DND-41 (cell line): Measurements from ENCODE around the gene VTI1A.

ENCODE experiments used
- ATAC-seq: fragments of 200-7000 bp; cut with Tn5 transposase; 3 replicates; pipeline ENCODE4 v1.9.1; 2021; ENCODE audit warnings: low read depth; ENCODE audit not compliant: insufficient read depth
- DNase-seq: peaks from one replicate; pipeline ENCODE4 v3.0.0-alpha.2; 2020
- H2AFZ ChIP-seq: 2 replicates; pipeline ENCODE4 v1.6.0; 2012; ENCODE audit warnings: low read depth, low read length
- H3K27ac ChIP-seq: 2 replicates; pipeline ENCODE4 v1.5.1; 2012; ENCODE audit warnings: low read length, inconsistent platforms
- H3K27me3 ChIP-seq: fragments of 200-600 bp; sonication (generic); 2 replicates; pipeline ENCODE4 v1.6.0; 2012; ENCODE audit warnings: low read length, mild to moderate bottlenecking, inconsistent platforms; ENCODE audit not compliant: insufficient read depth, poor library complexity
- H3K36me3 ChIP-seq: 2 replicates; pipeline ENCODE4 v1.5.1; 2012; ENCODE audit warnings: low read length, inconsistent platforms; ENCODE audit not compliant: insufficient read depth
- H3K4me1 ChIP-seq: 2 replicates; pipeline ENCODE4 v1.5.1; 2012; ENCODE audit warnings: mild to moderate bottlenecking, low read length; ENCODE audit not compliant: insufficient read depth
- H3K4me2 ChIP-seq: 2 replicates; pipeline ENCODE4 v1.6.0; 2012; ENCODE audit warnings: mild to moderate bottlenecking, moderate library complexity, low read length, inconsistent platforms; ENCODE audit not compliant: insufficient read depth
- H3K4me3 ChIP-seq, 2 experiments: fragments of 200-600 bp in 1 of 2; shearing (Covaris generic) in 1 of 2; 2 replicates each; pipeline ENCODE4 v1.5.1; 2012 to 2016; ENCODE audit warnings: inconsistent platforms in 2 of 2, low read length in 2 of 2, mild to moderate bottlenecking in 2 of 2, low read depth in 1 of 2, moderate library complexity in 1 of 2
- H3K79me2 ChIP-seq: 2 replicates; pipeline ENCODE4 v1.6.0; 2012; ENCODE audit warnings: low read length, inconsistent platforms; ENCODE audit not compliant: insufficient read depth
- H3K9ac ChIP-seq: 2 replicates; pipeline ENCODE4 v1.6.0; 2012; ENCODE audit warnings: low read depth, mild to moderate bottlenecking, inconsistent platforms, low read length, moderate library complexity
- H3K9me3 ChIP-seq: 2 replicates; pipeline ENCODE4 v1.5.1; 2012; ENCODE audit warnings: low read length, moderate library complexity, mild to moderate bottlenecking, inconsistent platforms; ENCODE audit not compliant: insufficient read depth, severe bottlenecking
- H4K20me1 ChIP-seq: 2 replicates; pipeline ENCODE4 v1.6.0; 2012; ENCODE audit warnings: low read length; ENCODE audit not compliant: insufficient read depth
- CTCF ChIP-seq: IDR thresholded peaks from 2 replicates; pipeline ENCODE4 v1.5.1; 2012; ENCODE audit warnings: borderline replicate concordance, low read length, moderate library complexity, mild to moderate bottlenecking; ENCODE audit not compliant: poor library complexity, severe bottlenecking; ENCODE audit errors: extremely low read depth
- EZH2 ChIP-seq: IDR thresholded peaks from 3 replicates; pipeline ENCODE4 v1.6.1; 2012; ENCODE audit warnings: borderline replicate concordance, low read depth, mild to moderate bottlenecking, moderate library complexity, low read length, inconsistent platforms; ENCODE audit not compliant: severe bottlenecking

The VTI1A gene

GRCh38 chr10:112475575-112476218, 28.7 kb downstream of the VTI1A start:
- TF ChIP-seq CTCF (peak; percentile 67), EZH2 (no peak)
- H3K36me3 ChIP-seq: no peaks in the 10 kb centered on the region
- no peaks in the 10 kb centered on the region for H3K9me3 ChIP-seq
- no peak overlapping the region for H2AFZ ChIP-seq
- DNase-seq (no peak), ATAC-seq (0 out of 3 replicates have a peak, but pooled peaks have one; percentile 39)
- no peaks in the 10 kb centered on the region for H3K79me2 ChIP-seq
- H3K27ac ChIP-seq: no peak overlapping the region
- H3K4me3 ChIP-seq: no peak overlapping the region
- no peaks in the 10 kb centered on the region for H3K4me1 ChIP-seq
- H3K9ac ChIP-seq: no peak overlapping the region
- no peak overlapping the region for H3K4me2 ChIP-seq
- H4K20me1 ChIP-seq: no peaks in the 10 kb centered on the region; the same call in 1 of the 2 replicates
- H3K27me3 ChIP-seq: no peaks in the 10 kb centered on the region

- Histone ChIP-seq H3K9me3 (no peaks in the 10 kb centered on the region), H4K20me1 (no peaks in the 10 kb centered on the region), H3K4me2 (no peak overlapping the region), H3K27me3 (no peaks in the 10 kb centered on the region), H3K4me3 (no peak overlapping the region), H3K36me3 (no peaks in the 10 kb centered on the region), H2AFZ (no peak overlapping the region), H3K4me1 (no peaks in the 10 kb centered on the region), H3K79me2 (0 out of 2 replicates have a peak, but pooled peaks cover 3% of the 10 kb centered on the region), H3K27ac (no peak overlapping the region), H3K9ac (no peak overlapping the region)
- DNase-seq (no peak), ATAC-seq (no peak)
- TF ChIP-seq EZH2: no peak
Measured at GRCh38 chr10:112481602-112482001, 34.6 kb downstream of the VTI1A start.

GRCh38 chr10:112484399-112484798, 37.4 kb downstream of the VTI1A start:
- Histone ChIP-seq H3K4me3 (no peak overlapping the region), H3K36me3 (no peaks in the 10 kb centered on the region), H3K4me2 (no peak overlapping the region), H3K9me3 (no peaks in the 10 kb centered on the region), H2AFZ (no peak overlapping the region), H3K79me2 (0 out of 2 replicates have a peak, but pooled peaks cover 3% of the 10 kb centered on the region), H3K9ac (no peak overlapping the region), H3K27ac (no peak overlapping the region), H4K20me1 (no peaks in the 10 kb centered on the region), H3K4me1 (no peaks in the 10 kb centered on the region), H3K27me3 (no peaks in the 10 kb centered on the region)
- ATAC-seq: no peak
- DNase-seq: no peak
- TF ChIP-seq EZH2 (no peak), CTCF (no peak)

GRCh38 chr10:112487964-112488363, 40.9 kb downstream of the VTI1A start:
- ATAC-seq (no peak), DNase-seq (no peak)
- H4K20me1 ChIP-seq: no peaks in the 10 kb centered on the region; the same call in 1 of the 2 replicates
- H3K4me3 ChIP-seq: no peak overlapping the region
- H3K79me2 ChIP-seq: no peaks in the 10 kb centered on the region
- TF ChIP-seq CTCF (no peak), EZH2 (no peak)
- no peaks in the 10 kb centered on the region for H3K4me1 ChIP-seq
- H3K9ac ChIP-seq: no peak overlapping the region
- H3K27me3 ChIP-seq: no peaks in the 10 kb centered on the region
- no peak overlapping the region for H2AFZ ChIP-seq
- no peaks in the 10 kb centered on the region for H3K36me3 ChIP-seq
- no peaks in the 10 kb centered on the region for H3K9me3 ChIP-seq
- no peak overlapping the region for H3K27ac ChIP-seq
- no peak overlapping the region for H3K4me2 ChIP-seq
